ENCODE measurements around the gene PREB. TPM values are rescaled to one million over a fixed set of nuclear protein-coding genes. Genes with fewer than 3 reads are reported as not detected.
"Not testable (repeated sequence)": the region's sequence is repeated elsewhere in the genome, so short reads cannot be mapped to it uniquely, and the experiment has no call there.

The PREB gene
- total RNA-seq, 4 donors from 2014 or later, result 117 to 197 (median 154) TPM

- Histone ChIP-seq H3K27ac (no peak overlapping the region), H3K36me3 (no peaks in the 10 kb centered on the region), H3K4me3 (no peak overlapping the region), H3K9me3 (no peaks in the 10 kb centered on the region), H3K27me3 (no peaks in the 10 kb centered on the region), H3K4me1 (peaks cover 0 to under 1% of the 10 kb centered on the region in 2 donors)
- TF ChIP-seq POLR2A (IDR thresholded peaks at IDR 0.05), result no peak
- TF ChIP-seq, protein P1, sequence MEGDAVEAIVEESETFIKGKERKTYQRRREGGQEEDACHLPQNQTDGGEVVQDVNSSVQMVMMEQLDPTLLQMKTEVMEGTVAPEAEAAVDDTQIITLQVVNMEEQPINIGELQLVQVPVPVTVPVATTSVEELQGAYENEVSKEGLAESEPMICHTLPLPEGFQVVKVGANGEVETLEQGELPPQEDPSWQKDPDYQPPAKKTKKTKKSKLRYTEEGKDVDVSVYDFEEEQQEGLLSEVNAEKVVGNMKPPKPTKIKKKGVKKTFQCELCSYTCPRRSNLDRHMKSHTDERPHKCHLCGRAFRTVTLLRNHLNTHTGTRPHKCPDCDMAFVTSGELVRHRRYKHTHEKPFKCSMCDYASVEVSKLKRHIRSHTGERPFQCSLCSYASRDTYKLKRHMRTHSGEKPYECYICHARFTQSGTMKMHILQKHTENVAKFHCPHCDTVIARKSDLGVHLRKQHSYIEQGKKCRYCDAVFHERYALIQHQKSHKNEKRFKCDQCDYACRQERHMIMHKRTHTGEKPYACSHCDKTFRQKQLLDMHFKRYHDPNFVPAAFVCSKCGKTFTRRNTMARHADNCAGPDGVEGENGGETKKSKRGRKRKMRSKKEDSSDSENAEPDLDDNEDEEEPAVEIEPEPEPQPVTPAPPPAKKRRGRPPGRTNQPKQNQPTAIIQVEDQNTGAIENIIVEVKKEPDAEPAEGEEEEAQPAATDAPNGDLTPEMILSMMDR (IDR thresholded peaks at IDR 0.05 in 4 of 5, conservative IDR thresholded peaks at IDR 0.05 in 1 of 5), result no peak
- in situ Hi-C loops (cut with MboI; ENCODE audit: low sequenced_read_pairs in 4 of 4), result loop anchor here in 1 of 4 donors (25.0 kb wide), 1 partner anchor 216 kb away; the partner anchor contains the start of gene MAPRE3
- intact Hi-C loops (cut with DNase I; ENCODE audit: low total_unique reads), result no loop called here
- ATAC-seq (no peak), DNase-seq (no peak)
Measured at GRCh38 chr2:27178469-27178868, 44.0 kb upstream of the PREB start.

DNA sequence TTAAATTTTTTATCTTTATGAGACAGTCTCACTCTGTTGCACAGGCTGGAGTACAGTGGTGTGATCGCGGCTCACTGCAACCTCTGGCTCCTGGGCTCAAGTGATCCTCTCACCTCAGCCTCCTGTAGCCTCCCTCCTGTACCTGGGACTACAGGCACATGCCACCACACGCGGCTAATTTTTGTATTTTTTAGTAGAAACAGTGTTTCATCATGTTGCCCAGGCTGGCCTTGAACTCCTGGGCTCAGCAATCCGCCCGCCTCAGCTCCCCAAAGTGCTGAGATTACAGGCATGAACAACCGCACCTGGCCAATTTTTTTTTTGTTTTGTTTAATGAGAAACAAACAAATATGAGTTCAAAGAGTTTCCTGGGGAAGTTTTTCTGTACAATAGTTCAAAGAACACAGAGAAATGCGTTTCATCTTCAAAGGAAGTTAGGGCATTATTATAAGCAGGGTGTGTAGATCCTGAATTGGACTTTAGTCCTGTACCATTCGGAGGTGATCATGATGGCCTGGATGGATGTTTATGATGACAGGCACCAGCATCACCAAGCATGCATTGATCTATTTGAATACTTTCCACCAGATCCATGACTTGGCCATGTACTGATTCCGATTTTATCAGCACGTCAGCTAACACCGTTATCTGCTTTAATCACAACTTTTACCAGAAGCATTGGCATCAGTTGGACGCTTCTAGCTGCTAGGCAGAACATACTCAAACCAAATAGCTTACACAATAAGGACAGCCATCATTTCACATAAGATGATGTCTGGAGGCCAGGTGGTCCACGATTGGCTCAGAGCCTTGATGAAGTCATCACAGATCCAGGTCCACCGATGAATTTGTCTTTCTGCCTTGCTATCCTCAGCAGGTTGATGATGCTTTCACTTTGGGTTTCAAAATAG lies 43.3 kb upstream of the PREB start:
- no peaks in the 10 kb centered on the region for H3K36me3 ChIP-seq
- H3K4me3 ChIP-seq, result no peak overlapping the region
- no peak for TF ChIP-seq POLR2A (IDR thresholded peaks at IDR 0.05)
- TF ChIP-seq, protein P1 (IDR thresholded peaks at IDR 0.05 in 4 of 5, conservative IDR thresholded peaks at IDR 0.05 in 1 of 5), result no peak
- H3K27me3 ChIP-seq, result no peaks in the 10 kb centered on the region
- intact Hi-C loops (cut with DNase I; ENCODE audit: low total_unique reads), result no loop called here
- no peak overlapping the region for H3K27ac ChIP-seq
- H3K9me3 ChIP-seq, result no peaks in the 10 kb centered on the region
- ATAC-seq (no peak), DNase-seq (no peak)
- in situ Hi-C loops (cut with MboI; ENCODE audit: low sequenced_read_pairs in 4 of 4), result loop anchor here in 1 of 4 donors (25.0 kb wide), 1 partner anchor 215 kb away; the partner anchor contains the start of gene MAPRE3
- no peaks in the 10 kb centered on the region for H3K4me1 ChIP-seq

GRCh38 chr2:27175781-27176180 lies 41.3 kb upstream of the PREB start:
- H3K4me1 ChIP-seq; H3K9me3 ChIP-seq; H3K27ac ChIP-seq; intact Hi-C loops (cut with DNase I; ENCODE audit: low total_unique reads); ATAC-seq; H3K27me3 ChIP-seq; H3K36me3 ChIP-seq; H3K4me3 ChIP-seq; DNase-seq: not testable (repeated sequence)
- in situ Hi-C loops (cut with MboI; ENCODE audit: low sequenced_read_pairs in 4 of 4), result loop anchor here in 1 of 4 donors (25.0 kb wide), 1 partner anchor 213 kb away; the partner anchor contains the start of gene MAPRE3

DNA sequence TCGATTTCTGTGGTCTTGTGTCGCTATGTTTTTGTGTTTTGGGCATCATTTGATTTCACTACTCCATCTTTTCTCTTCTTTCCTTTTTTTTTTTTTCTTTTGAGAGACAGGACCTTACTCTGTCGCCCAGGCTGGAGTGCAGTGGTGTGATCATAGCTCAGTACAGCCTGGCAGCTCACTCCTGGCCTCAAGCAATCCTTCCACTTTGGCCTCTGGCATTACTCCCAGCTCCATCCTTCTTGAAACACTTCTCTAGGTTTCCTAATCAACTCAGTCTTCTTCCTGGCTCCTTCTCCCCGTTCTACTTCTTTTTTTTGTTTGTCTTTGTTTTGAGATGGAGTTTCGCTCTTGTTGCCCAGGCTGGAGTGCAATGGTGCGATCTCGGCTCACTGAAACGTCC lies 40.9 kb upstream of the PREB start:
- H3K27ac ChIP-seq, result no peak overlapping the region
- intact Hi-C loops (cut with DNase I; ENCODE audit: low total_unique reads) (no loop called here), in situ Hi-C loops (cut with MboI; ENCODE audit: low sequenced_read_pairs in 4 of 4) (loop anchor here in 1 of 4 donors (25.0 kb wide), 1 partner anchor 213 kb away; the partner anchor contains the start of gene MAPRE3)
- no peaks in the 10 kb centered on the region for H3K9me3 ChIP-seq
- H3K4me3 ChIP-seq, result no peak overlapping the region
- no peak for TF ChIP-seq POLR2A (IDR thresholded peaks at IDR 0.05)
- TF ChIP-seq, protein P1 (IDR thresholded peaks at IDR 0.05 in 4 of 5, conservative IDR thresholded peaks at IDR 0.05 in 1 of 5), result no peak
- DNase-seq, result no peak
- H3K4me1 ChIP-seq, result peaks cover under 1 to 5% of the 10 kb centered on the region in 2 donors
- H3K27me3 ChIP-seq, result no peaks in the 10 kb centered on the region
- no peaks in the 10 kb centered on the region for H3K36me3 ChIP-seq
- no peak for ATAC-seq

DNA sequence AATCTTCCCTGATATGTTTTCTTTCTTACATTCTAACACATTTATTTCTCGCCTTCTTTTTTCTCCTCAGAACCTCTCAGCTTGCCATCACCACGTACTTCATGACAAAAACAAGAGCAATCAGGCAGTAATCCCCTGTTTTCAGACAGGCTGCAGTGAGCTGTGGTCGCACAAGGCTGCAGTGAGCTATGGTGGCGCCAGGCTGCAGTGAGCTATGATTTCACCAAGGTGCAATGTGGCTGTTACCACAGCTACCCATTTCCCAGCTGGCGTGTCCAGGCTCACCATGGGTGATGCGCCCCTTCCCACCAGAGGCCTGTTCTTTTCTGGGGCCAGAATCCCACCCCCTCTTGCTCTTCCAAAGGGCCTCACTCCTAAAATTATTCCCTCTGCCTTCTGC lies 40.2 kb upstream of the PREB start:
- H3K27ac ChIP-seq, result no peak overlapping the region
- TF ChIP-seq, protein P1 (IDR thresholded peaks at IDR 0.05 in 4 of 5, conservative IDR thresholded peaks at IDR 0.05 in 1 of 5), result no peak
- no peak for TF ChIP-seq POLR2A (IDR thresholded peaks at IDR 0.05)
- no peaks in the 10 kb centered on the region for H3K9me3 ChIP-seq
- no peaks in the 10 kb centered on the region for H3K27me3 ChIP-seq
- H3K4me3 ChIP-seq, result no peak overlapping the region
- ATAC-seq (no peak), DNase-seq (no peak)
- in situ Hi-C loops (cut with MboI; ENCODE audit: low sequenced_read_pairs in 4 of 4), result loop anchor here in 1 of 4 donors (25.0 kb wide), 1 partner anchor 212 kb away; the partner anchor contains the start of gene MAPRE3
- intact Hi-C loops (cut with DNase I; ENCODE audit: low total_unique reads), result no loop called here
- H3K4me1 ChIP-seq, result peaks cover 5 to 12% of the 10 kb centered on the region in 2 donors
- no peaks in the 10 kb centered on the region for H3K36me3 ChIP-seq
